Right ventricle myocardium superior (tissue), 1 donor: ENCODE results near the gene CANT1. TPM values are rescaled to one million over a fixed set of nuclear protein-coding genes. Genes with fewer than 3 reads are reported as not detected.

Experiments
- ATAC-seq: fragments of 200-7000 bp; cut with Tn5 transposase; one replicate; pipeline ENCODE4 v1.9.1; 2020; ENCODE audit warnings: mild to moderate bottlenecking; ENCODE audit not compliant: poor library complexity
- DNase-seq: peaks from one replicate; pipeline ENCODE4 v3.0.0-alpha.2; 2020
- intact Hi-C: fragments of 100-400 bp; cut with DNase I; formaldehyde crosslinking; loops from one replicate; pipeline ENCODE4 v1.11.2; 2022
- total RNA-seq: library from RNA; stranded (reverse); fragmentation: NEBNext Ultra II Directional; extraction: Animal tissue kit (Norgen Biotek cat#: 25700); gene quantifications from one replicate; pipeline ENCODE4 v1.2.1, GENCODE V29; 2021
- donor health status: DM: no; HTN: yes; CAD: no; lungs with severe emphysema.

Gene CANT1
- total RNA-seq, 1 donor from 2014 or later = 29.8 TPM

DNA sequence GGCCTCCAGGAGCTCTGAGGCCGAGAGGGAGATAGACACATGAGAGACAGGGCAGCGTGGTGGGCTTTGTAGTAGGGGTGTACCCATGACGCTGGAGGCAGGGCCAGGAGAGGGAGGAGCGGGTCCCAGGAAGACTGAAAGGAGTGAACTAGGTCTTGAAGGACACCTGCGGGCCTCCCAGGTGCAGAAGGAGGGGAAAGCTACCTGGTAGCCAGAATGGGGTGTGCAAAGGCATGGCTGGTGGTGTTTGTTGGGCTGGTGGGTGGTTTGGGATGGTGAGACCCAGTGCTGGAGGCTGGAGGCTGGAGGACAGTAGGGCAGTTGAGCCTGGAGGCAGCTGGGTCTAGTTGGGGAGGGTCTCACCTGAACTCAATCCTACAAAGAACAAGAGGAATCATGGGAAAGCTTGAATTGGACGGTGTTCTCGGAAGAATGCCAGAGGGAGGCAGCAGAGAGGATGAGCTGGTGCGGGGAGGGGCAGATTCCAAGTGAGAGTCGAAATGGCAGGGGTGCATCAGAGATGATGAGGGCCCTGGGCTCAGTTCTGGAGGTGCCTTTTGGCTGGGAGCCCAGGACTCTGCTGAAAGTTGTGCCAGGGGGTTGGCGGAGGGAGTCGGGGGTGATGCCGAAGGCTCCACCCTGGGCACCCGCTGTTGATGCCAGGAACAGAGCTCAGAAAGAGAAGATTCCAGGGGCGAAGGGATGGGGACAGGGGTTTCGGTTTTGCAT lies 35.6 kb upstream of the CANT1 start:
- intact Hi-C loops = no loop called here
- ATAC-seq (no peak), DNase-seq (no peak)

DNA sequence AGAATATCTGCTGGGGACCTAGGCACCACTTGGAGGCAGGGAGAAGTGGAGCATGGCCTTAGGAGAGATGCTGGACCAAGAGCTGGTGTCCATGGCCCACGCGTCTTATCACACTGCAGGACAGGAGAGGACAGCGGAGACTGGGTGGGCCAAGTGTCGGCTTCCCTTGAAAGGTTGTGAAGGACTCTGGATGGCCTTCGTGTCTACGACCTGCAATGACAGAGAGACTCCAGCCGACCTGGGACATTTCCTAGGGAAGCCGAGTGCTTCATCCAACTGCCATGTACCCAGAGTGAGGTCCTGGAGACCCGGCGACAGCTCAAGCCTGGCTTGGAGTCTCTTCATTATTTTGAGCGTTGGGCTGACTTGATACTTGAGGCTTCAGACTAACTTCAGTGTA lies 34.9 kb upstream of the CANT1 start:
- DNase-seq = no peak
- ATAC-seq = no peak
- intact Hi-C loops = no loop called here

DNA sequence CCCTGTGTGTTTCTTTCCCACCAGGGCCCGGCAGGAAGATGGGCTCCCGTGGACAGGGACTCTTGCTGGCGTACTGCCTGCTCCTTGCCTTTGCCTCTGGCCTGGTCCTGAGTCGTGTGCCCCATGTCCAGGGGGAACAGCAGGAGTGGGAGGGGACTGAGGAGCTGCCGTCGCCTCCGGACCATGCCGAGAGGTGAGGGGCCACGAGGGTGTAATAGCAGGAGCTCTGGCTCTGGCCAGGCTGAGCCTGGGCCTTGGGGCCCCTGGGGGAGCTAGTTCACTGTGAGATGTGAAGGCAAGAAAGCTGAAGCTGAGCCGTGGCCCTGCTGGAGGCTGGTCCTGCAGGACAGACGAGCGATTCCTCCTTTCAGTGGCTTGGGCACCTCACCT lies 34.4 kb upstream of the CANT1 start:
- DNase-seq (no peak), ATAC-seq (no peak)
- intact Hi-C loops = no loop called here

DNA sequence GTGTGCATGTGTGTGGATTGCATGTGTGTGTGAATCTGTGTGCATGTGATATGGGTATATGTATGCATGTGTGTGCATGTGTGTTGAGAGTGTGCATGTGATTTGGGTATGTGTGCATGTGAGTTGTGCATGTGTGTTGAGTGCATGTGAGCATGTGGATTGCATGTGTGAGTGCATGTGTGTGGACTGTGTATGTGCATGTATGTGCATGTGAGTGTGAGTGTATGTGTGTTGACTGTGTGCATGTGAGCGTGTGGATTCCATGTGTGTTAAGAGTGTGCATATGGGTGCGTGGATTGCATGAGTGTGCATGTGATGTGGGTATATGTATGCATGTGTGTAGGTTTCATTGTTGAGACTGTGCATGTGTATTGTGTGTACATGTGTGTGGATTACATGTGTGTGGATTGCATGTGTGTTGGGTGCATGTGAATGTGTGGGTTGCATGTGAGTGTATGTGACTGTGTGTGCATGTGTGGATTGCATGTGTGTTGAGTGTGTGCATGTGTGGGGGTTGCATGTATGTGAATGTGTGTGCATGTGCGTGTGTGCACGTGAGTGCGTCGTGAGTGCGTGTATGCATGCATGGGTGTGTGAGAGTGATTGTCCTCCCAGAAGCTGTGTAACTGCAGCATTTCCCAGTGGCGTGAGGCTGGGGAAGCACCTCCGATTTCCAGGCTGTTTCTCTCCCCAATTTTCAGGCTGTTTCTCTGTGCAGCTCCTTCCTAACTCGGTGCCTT lies 33.8 kb upstream of the CANT1 start:
- ATAC-seq (no peak), DNase-seq (no peak)
- intact Hi-C loops = no loop called here

DNA sequence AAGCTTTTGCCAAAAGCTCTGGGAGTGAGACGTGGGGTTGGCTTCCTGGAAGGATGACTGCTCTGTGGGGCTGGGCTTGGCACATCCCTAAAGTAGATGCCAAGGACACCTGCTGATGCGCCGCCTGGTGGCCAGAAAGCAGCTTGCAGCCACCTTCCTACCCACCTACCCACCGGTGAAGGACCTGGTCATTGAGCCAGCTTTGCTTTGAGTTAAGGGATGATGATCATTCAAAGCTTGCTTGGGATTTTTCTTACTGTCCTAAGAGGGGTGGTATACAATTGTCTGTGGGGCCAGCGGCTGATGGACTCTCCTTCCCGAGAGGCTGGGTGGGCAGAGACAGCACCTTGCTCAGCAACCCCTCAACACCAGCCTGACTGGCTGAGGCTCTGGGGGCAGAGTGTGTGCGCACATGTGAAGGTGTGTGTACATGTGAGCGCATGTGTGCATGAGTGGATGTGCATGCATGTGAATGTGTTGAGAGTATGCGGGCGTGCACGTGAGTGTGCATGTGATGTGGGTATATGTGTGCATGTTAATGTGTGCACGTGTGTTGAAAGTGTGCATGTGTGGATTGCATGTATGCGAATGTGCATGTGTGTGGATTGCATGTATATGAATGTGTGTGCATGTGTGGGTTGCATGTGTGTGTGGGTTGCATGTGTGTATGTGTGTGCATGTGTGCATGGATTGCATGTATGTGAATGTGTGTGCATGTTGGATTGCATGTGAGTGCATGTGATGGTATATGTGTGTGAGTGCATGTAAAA lies 33.0 kb upstream of the CANT1 start:
- intact Hi-C loops = no loop called here
- DNase-seq (peak; percentile 80), ATAC-seq (peak; percentile 46)

DNA sequence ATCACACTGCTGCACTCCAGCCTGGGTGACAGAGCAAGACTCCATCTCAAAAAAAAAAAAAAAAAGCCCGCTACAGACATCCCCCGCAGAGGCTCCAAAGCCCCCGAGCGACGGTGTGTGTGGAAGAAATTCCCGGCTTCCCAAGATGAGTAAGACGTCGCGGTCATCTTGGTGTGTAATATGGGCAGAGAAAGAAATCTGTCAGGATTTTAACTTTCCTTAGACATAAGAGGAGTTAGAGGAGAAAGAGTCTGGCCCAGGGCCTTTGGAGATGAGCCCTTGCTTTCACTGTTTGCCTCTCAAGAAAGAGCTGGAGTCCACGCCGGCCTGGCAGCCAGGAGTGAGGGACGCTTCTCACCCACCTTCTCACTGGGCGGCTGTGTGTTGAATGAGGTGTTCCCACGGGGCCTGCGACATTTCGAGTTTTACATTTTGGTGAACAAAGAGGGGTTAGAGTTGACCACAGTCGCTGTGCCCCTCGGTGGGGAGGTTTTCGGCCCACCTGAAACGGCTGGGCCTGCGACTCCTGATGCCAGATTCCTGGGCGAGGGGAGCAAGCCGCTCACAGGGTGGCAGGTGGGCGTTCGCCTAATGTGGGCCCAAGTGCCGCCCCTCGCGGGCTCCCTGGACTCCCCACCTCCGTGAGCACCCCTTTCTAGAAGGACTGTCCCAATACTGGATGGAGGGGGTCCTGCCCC lies 32.3 kb upstream of the CANT1 start:
- ATAC-seq (no peak), DNase-seq (no peak)
- intact Hi-C loops = no loop called here

DNA sequence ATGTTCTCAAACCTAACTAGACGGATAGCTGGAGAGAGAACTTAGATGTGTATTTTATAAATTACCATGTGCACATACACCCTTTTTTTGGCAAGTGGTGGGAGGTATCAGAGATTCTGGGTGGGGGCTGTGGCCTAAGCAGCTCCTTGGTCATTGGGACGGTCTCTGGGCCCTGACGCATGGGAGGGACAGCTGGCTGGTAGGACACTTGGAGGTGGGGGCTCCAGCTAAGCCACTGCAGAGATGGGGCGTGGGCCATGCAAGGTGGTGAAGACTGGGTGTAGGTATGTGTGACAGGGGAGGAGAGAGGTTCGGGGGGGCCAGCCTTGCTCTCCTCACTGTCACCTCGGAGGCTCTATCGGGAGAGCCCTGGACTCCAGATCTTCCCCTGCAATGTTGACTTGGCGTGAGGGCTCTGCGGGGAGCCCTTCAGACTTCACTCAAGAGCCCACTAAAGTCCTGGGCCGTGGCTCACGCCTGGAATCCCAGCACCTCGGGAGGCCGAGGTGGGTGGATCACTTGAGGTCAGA lies 31.5 kb upstream of the CANT1 start:
- no peak for ATAC-seq
- intact Hi-C loops = no loop called here
- no peak for DNase-seq

DNA sequence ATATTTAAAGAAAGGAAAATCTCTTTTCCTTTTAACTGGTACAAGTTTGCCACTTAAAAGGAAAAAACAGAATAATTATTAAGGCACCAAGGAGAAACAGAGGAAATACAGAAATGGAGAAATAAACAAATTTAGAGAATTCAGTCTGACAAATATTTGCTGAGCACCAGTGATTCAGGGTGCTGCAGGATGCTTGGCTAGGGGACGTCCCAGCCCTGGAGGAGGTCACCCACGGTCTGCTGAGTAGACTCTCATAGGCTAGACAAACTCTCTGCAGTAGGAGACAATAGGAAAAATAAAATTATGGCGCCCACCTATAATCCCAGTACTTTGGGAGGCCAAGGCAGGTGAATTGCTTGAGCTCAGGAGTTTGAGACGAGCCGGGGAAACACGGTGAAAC lies 30.3 kb upstream of the CANT1 start:
- ATAC-seq (no peak), DNase-seq (no peak)
- intact Hi-C loops = no loop called here

DNA sequence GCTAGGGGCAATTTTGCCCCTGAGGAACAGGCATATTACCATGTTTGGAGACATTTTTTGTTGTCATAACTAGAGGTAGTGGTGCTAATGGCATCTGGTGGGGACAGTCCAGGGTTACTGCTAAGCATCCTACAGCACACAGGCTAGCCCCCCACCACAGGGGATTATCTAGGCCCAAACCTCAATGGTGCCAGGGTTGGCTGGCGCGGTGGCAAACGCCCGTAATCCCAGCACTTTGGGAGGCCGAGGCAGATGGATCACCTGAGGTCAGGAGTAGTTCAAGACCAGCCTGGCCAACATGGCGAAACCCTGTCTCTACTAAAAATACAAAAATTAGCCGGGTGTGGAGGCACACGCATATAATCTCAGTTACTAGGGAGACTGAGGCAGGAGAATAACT lies 29.6 kb upstream of the CANT1 start:
- intact Hi-C loops = no loop called here
- DNase-seq (no peak), ATAC-seq (no peak)

DNA sequence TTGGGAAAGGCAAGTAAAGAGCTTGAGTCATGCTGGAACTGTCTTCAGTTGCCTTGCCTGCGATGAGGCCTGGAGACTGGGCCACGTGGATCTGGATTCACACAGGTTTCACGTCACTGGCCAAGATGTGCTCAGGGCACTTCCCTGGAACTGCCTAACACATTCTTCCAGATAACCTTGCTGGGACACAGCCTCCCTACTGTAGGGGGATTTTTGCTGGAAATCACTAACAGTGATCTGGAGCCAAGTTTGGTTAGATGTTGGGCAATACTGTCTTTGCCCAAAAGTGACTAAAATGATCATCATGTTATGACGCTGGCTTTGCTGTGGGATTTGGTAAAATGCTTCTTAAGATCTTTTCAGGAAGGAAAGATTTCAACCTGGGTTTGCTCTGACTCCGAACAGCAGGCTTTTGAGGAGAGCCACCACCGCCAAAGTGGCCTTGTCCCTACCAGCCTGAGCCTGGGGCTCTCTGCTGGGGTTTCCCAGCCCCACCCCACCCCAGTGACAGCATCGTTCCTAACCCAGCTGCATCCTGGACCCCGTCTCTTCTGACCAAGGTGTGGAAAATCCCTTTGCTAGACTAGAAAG lies 29.1 kb upstream of the CANT1 start:
- peak; percentile 70 for DNase-seq
- intact Hi-C loops = no loop called here

DNA sequence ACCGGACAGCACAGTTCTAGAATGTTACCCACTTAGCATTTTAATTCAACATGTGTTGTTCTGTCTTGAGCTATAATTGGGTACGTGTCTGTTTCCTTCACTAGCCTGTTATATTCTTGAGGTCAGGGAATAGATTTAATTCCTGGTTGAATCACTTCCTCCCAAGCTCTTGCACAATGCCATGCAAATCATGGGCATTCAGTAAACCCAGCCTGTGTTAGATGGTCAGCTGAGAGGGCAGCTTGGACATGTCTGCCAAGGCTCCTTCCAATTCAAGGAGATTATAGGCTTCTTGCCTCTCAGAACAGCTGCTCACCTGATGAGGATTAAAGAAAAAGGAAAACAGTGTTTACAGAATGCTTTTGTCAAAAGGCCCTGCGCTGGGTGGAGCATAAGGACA lies 27.0 kb upstream of the CANT1 start:
- DNase-seq (no peak), ATAC-seq (no peak)
- intact Hi-C loops = no loop called here

More for the DNA sequence above, 29.1 kb upstream of the CANT1 start:
- ATAC-seq = peak; percentile 56

DNA sequence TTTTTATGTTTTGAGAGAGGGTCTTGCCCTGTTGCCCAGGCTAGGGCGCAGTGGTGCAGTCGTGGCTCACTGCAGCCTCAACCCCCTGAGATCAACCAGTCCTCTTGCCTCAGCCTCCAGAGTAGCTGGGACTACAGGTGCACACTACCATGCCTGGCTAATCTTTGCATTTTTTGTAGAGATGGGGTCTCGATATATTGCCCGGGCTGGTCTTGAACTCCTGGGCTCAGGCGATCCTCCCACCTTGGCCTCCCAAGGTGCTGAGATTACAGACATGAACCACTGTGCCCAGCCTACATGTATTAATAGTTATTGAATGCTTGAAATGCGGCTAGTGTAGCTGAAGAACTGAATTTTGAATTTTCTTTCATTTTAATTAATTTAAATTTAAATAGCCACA lies 26.6 kb upstream of the CANT1 start:
- ATAC-seq (no peak), DNase-seq (no peak)
- intact Hi-C loops = no loop called here

DNA sequence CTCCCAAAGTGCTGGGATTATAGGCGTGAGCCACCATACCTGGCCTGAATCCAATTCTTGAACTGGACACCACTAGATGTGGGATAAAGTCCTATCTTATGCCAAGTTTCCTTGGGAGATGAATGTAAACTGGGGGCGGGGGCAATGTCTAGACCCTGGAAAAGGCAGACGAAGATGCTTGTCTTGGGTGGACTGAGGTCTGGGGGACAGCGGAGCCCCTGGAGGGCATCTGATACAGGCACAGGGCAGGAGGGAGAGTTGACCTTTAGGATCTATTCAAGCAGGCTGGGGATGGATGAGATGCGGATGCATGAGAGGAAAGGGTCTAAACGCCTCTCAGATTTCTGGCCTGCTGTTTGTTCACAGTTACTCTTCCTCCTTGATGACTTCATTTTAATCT lies 26.1 kb upstream of the CANT1 start:
- DNase-seq = no peak
- no peak for ATAC-seq
- intact Hi-C loops = no loop called here

DNA sequence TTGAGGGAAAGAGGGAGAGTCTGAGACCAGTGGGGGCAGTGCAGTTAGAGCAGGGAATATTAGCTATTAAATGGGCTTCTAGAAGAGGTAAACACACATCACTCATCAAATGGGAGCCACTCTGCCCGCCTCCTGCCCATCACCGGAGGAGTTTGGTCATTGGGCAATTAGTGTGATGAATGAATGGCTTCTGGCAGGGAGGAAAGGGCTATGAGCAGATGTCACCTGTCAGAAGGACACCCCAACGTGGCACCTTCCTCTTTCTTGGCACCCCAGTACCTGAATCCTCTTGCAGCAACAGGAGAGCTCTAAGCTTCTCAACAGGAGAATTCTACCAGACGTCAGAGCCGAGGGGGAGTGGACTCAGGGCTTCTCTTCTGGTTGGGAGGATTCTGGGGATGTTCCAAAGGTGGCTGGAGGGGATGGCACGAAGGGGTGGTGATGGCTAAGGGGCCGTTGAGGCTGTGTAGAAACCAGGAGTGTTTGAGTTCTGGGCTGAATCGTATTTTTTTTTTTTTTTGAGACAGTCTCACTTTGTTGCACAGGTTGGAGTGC lies 25.4 kb upstream of the CANT1 start:
- ATAC-seq (no peak), DNase-seq (no peak)
- intact Hi-C loops = no loop called here

DNA sequence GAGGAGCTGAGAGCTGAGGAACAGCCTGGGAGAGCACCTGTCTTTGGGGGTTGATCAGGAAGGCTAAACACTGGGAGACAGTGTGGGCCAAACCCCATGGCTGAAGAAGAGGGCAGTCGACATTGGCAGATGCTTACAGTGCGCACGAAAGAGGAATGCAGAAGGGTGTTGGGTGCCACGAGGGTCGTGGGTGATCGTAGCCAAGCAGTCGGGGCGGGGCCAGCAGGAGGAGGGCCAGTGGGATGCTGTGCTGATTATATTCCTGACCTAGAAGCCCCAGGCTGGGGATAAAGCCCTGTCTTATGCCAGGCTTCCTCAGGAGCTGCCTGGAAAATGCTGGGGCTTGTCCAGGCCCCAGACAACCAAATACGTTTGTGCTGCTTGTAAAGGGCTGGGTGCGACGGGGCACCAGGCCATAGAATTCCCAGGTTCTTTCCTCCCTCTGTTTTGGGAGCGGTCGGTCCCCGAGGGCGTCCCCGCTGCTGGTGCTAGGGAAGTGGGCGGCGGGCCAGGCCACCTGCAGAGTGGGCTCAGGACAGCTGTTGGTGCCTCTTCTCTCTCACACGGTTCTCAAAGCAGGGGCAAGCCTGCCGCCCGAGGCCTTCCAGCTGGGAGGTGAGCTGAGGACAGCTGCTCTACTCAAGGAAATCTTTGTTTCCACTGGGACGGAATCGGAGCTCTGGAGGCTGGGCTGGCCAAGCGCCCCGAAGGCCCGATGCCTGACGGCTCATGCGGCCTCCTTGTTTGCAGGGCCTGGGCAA lies 24.4 kb upstream of the CANT1 start:
- peak; percentile 65 for ATAC-seq
- DNase-seq = peak; percentile 80
- intact Hi-C loops = no loop called here

DNA sequence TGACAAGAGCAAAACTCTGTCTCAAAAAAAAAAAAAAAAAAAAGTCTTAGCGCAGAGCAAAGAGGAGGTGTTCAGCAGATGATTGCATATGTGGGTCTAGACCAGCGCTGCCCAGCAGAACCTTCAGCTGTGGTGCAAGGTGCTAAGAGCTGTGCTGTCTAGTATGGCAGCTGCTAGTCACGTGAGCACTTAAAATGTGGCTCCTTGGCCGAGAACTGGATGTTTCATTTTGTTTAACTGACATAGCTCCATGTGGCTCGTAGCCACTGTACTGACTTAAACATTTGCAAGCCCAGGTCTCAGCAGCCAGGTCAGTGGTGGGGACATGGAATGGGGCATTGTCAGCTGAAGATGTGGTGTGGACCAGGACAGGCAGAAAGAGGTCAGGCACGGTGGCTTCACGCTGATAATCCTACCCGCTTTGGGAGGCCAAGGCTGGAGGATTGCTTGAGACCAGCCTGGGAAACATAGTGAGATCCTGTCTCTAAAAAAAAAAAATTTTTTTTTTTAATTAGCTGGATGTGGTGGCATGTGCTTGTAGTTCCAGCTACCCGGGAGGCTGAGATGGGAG lies 23.6 kb upstream of the CANT1 start:
- no peak for ATAC-seq
- intact Hi-C loops = no loop called here
- no peak for DNase-seq
